SU-DHL-6 (cell line): ENCODE data around the gene CSNK1G2.
A peak's percentile ranks its signal among the peaks of the same experiment; 100 is the strongest.

ENCODE experiments used
- H2AFZ ChIP-seq: fragments of 200-600 bp; sonication (generic); 2 replicates; pipeline ENCODE4 v1.6.1; 2014; ENCODE audit warnings: low read depth, mild to moderate bottlenecking, moderate library complexity, mixed read lengths, antibody characterized with exemption, low read length; ENCODE audit not compliant: severe bottlenecking
- H3F3A ChIP-seq: fragments of 200-600 bp; shearing (Covaris generic); 2 replicates; pipeline ENCODE4 v1.6.0; 2016; ENCODE audit warnings: antibody characterized with exemption, mild to moderate bottlenecking; ENCODE audit not compliant: insufficient read depth
- H3K27ac ChIP-seq: fragments of 200-600 bp; sonication (generic); 2 replicates; pipeline ENCODE4 v1.5.1; 2016; ENCODE audit warnings: low read depth, mild to moderate bottlenecking, low read length, moderate library complexity, mixed read lengths
- H3K27me3 ChIP-seq: fragments of 200-600 bp; sonication (generic), shearing (Covaris generic); 2 replicates; pipeline ENCODE4 v1.6.0; 2014; ENCODE audit warnings: mild to moderate bottlenecking, low read length
- H3K36me3 ChIP-seq: fragments of 200-600 bp; sonication (generic); 2 replicates; pipeline ENCODE4 v1.6.1; 2014; ENCODE audit warnings: mild to moderate bottlenecking, low read length, mixed read lengths
- H3K4me2 ChIP-seq: fragments of 300-600, 200-600 bp; shearing (Covaris generic), sonication (generic); 2 replicates; pipeline ENCODE4 v1.6.0; 2014; ENCODE audit warnings: low read length, low read depth, mild to moderate bottlenecking; ENCODE audit not compliant: poor library complexity, severe bottlenecking
- H3K4me3 ChIP-seq: fragments of 200-600 bp; sonication (generic); 2 replicates; pipeline ENCODE4 v1.5.1; 2014; ENCODE audit warnings: antibody characterized with exemption, low read length, mild to moderate bottlenecking, mixed read lengths; ENCODE audit not compliant: insufficient read depth, poor library complexity, severe bottlenecking
- H3K79me2 ChIP-seq: fragments of 200-600 bp; sonication (generic); 2 replicates; pipeline ENCODE4 v1.6.1; 2014; ENCODE audit warnings: mild to moderate bottlenecking, low read length, moderate library complexity; ENCODE audit not compliant: insufficient read depth
- H3K9ac ChIP-seq: fragments of 200-600 bp; sonication (generic); 2 replicates; pipeline ENCODE4 v1.7.0; 2014; ENCODE audit warnings: mild to moderate bottlenecking, low read length
- H3K9me2 ChIP-seq: fragments of 200-600 bp; sonication (generic); replicated peaks from 2 replicates; pipeline ENCODE4 v1.6.1; 2014; ENCODE audit warnings: low read length; ENCODE audit not compliant: insufficient read depth
- H3K9me3 ChIP-seq: fragments of 200-600 bp; sonication (generic); 2 replicates; pipeline ENCODE4 v1.6.1; 2014; ENCODE audit warnings: low read length, mixed read lengths; ENCODE audit not compliant: insufficient read depth
- H4K20me1 ChIP-seq: fragments of 200-600 bp; sonication (generic); 2 replicates; pipeline ENCODE4 v1.6.1; 2014; ENCODE audit warnings: low read depth, mild to moderate bottlenecking, antibody characterized with exemption, low read length, moderate library complexity, mixed read lengths
- EZH2phosphoT487 ChIP-seq: fragments of 200-600 bp; sonication (generic), shearing (Covaris generic); conservative IDR thresholded peaks from 2 replicates; pipeline ENCODE4 v1.6.1; 2018; ENCODE audit warnings: mild to moderate bottlenecking, antibody characterized with exemption, low read length, moderate library complexity, mixed read lengths
- TF ChIP-seq, protein P1 (sequence below): fragments of 200-600 bp; sonication (generic); IDR thresholded peaks from one replicate; pipeline ENCODE4 v1.5.1; 2017; ENCODE audit warnings: antibody characterized with exemption, mild to moderate bottlenecking, low read length, moderate library complexity; ENCODE audit not compliant: insufficient read depth, poor library complexity, severe bottlenecking

CSNK1G2 gene

DNA sequence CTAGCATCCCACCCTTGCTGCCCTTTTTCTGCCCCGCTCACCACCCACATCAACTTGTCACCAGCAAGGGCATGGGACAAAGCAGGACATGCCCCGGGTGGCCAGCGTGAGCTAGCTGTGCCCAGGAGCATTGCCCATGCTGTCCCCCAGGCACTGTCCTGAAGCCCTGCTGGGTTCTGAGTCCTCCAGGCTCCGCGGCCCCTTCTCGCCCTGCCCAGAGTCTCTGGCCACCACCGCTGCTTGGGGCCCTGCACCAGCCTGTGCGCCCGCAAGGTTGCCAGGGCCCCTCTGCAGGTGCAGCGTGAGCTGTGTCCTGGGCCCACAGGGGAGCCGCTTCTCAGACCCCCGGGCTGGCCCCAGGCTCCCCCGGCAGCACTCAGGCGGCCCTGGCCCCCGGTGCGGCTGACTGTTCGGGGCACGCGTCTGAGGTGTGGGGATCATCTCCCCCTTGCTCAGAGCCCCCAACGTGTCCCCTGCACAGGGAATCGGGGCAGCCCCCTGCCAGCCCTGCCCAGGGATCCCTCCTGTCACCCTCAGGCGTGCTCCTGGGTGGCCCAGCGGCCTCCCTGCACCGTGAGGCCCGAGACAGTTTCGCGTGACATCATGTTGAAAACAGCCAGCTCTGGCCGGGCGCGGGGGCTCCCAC lies 4.1 kb downstream of the CSNK1G2 start:
- Histone ChIP-seq H3K79me2 (peaks cover 72% of the 10 kb centered on the region), H2AFZ (no peak overlapping the region), H3K4me2 (no peak overlapping the region), H4K20me1 (no peaks in the 10 kb centered on the region), H3K4me3 (no peak overlapping the region), H3K27ac (no peak overlapping the region), H3F3A (peaks cover 17% of the 10 kb centered on the region; the same call in 1 of the 2 replicates), H3K9ac (no peak overlapping the region), H3K9me3 (no peaks in the 10 kb centered on the region), H3K36me3 (no peaks in the 10 kb centered on the region), H3K27me3 (no peaks in the 10 kb centered on the region), H3K9me2 (no peaks in the 10 kb centered on the region)
- TF ChIP-seq, protein P1, sequence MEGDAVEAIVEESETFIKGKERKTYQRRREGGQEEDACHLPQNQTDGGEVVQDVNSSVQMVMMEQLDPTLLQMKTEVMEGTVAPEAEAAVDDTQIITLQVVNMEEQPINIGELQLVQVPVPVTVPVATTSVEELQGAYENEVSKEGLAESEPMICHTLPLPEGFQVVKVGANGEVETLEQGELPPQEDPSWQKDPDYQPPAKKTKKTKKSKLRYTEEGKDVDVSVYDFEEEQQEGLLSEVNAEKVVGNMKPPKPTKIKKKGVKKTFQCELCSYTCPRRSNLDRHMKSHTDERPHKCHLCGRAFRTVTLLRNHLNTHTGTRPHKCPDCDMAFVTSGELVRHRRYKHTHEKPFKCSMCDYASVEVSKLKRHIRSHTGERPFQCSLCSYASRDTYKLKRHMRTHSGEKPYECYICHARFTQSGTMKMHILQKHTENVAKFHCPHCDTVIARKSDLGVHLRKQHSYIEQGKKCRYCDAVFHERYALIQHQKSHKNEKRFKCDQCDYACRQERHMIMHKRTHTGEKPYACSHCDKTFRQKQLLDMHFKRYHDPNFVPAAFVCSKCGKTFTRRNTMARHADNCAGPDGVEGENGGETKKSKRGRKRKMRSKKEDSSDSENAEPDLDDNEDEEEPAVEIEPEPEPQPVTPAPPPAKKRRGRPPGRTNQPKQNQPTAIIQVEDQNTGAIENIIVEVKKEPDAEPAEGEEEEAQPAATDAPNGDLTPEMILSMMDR: no peak
- no peak for TF ChIP-seq EZH2phosphoT487

DNA sequence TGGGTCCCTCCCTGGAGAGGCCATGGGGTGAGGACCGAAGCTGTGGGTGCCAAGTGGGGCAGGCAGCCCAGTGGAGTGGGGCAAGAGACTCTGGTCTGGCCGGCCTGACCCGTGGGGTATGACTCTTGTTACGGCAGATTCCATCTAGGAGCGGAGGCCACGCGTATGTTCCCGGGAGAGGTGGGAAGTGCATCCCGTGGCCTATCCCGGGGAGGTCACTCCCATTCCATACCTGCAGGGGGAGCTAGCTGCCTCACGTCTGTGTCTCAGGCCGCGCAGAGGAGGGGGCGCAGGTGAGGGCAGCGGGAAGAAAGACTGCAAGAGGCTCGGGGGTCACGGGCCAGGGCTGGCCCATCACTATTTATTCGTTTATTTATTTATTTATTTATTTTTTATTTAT lies 4.9 kb downstream of the CSNK1G2 start:
- no peaks in the 10 kb centered on the region for H3K9me2 ChIP-seq
- H3K9me3 ChIP-seq: no peaks in the 10 kb centered on the region
- H4K20me1 ChIP-seq: no peaks in the 10 kb centered on the region
- H3K4me2 ChIP-seq: no peak overlapping the region
- TF ChIP-seq EZH2phosphoT487: no peak
- TF ChIP-seq, protein P1: peak; percentile 34
- H3K27ac ChIP-seq: no peak overlapping the region
- H3K27me3 ChIP-seq: no peaks in the 10 kb centered on the region
- no peak overlapping the region for H2AFZ ChIP-seq
- peaks cover 80% of the 10 kb centered on the region for H3K79me2 ChIP-seq
- H3K4me3 ChIP-seq: no peak overlapping the region
- H3K9ac ChIP-seq: no peak overlapping the region
- no peaks in the 10 kb centered on the region for H3K36me3 ChIP-seq
- H3F3A ChIP-seq: peaks cover 11% of the 10 kb centered on the region; the same call in 1 of the 2 replicates

- Histone ChIP-seq H4K20me1 (no peaks in the 10 kb centered on the region), H3K9me3 (no peaks in the 10 kb centered on the region), H3F3A (peaks cover 4% of the 10 kb centered on the region; the same call in 1 of the 2 replicates), H3K27ac (no peak overlapping the region), H3K79me2 (peaks cover 79% of the 10 kb centered on the region), H3K4me3 (no peak overlapping the region), H3K4me2 (no peak overlapping the region), H3K9ac (no peak overlapping the region), H2AFZ (no peak overlapping the region), H3K27me3 (no peaks in the 10 kb centered on the region), H3K9me2 (no peaks in the 10 kb centered on the region), H3K36me3 (no peaks in the 10 kb centered on the region)
- no peak for TF ChIP-seq EZH2phosphoT487
- TF ChIP-seq, protein P1: no peak
Measured at GRCh38 chr19:1947651-1948209, 6.8 kb downstream of the CSNK1G2 start.
